Prostate gland (tissue), 2 donors: Measurements from ENCODE around the gene PKHD1. TPM values are rescaled to one million over a fixed set of nuclear protein-coding genes. Genes with fewer than 3 reads are reported as not detected.

Source experiments
- DNase-seq: peaks from one replicate; pipeline ENCODE4 v3.0.0-alpha.2; 2019; ENCODE audit warnings: low spot score
- H3K27ac ChIP-seq, 2 donors: fragments of 200-600 bp; sonication (generic); 2 replicates each; pipeline ENCODE4 v1.5.1; 2017 to 2019
- H3K27me3 ChIP-seq: fragments of 200-600 bp; sonication (generic); replicated peaks from 2 replicates; pipeline ENCODE4 v1.5.1; 2019; ENCODE audit not compliant: insufficient read depth
- H3K36me3 ChIP-seq, 2 donors: fragments of 200-600 bp; sonication (generic); 1 replicate in 1 of 2; 2 replicates in 1 of 2; pipeline versions ENCODE4 v1.5.1 to v1.8.1; 2017 to 2019
- H3K4me1 ChIP-seq: fragments of 200-600 bp; sonication (generic); replicated peaks from 2 replicates; pipeline ENCODE4 v1.5.1; 2019
- H3K4me3 ChIP-seq, 2 donors: fragments of 200-600 bp; sonication (generic); 2 replicates each; pipeline ENCODE4 v1.5.1; 2017 to 2019
- H3K9me3 ChIP-seq: fragments of 200-600 bp; sonication (generic); 2 replicates; pipeline ENCODE4 v1.5.1; 2017
- POLR2A ChIP-seq: fragments of 450-650 bp; IDR thresholded peaks from one replicate; pipeline ENCODE4 v1.6.1; 2016; ENCODE audit warnings: antibody characterized with exemption, mild to moderate bottlenecking
- POLR2AphosphoS5 ChIP-seq: sonication (generic); formaldehyde crosslinking; IDR thresholded peaks from one replicate; pipeline ENCODE4 v1.6.1; 2017; ENCODE audit warnings: antibody characterized with exemption
- WGBS: methylation state at CpG from one replicate; pipeline ENCODE4 v1.1.5; 2018; 5-methylcytosine and 5-hydroxymethylcytosine counted together
- intact Hi-C: fragments of 100-400 bp; cut with DNase I; formaldehyde crosslinking; loops from one replicate; pipeline ENCODE4 v1.14.2; 2022
- total RNA-seq, 2 donors: library from RNA; depleted of rRNA; stranded (reverse); fragments of >200 nt; gene quantifications; one replicate each; pipeline ENCODE4 v1.1.0, GENCODE V29; 2016
- TF ChIP-seq, protein P1 (sequence below), 4 experiments: fragments of 200-600 bp in 2 of 4; fragments of 450-650 bp in 2 of 4; sonication (generic) in 2 of 4; IDR thresholded peaks; 1 replicate in 3 of 4; 2 replicates in 1 of 4; pipeline ENCODE4 v1.5.1; 2016 to 2019; ENCODE audit warnings: antibody characterized with exemption in 4 of 4, mild to moderate bottlenecking in 2 of 4, moderate library complexity in 2 of 4

PKHD1 gene
- total RNA-seq, 2 donors from 2014 or later: 0.46 to 1.1 TPM

DNA sequence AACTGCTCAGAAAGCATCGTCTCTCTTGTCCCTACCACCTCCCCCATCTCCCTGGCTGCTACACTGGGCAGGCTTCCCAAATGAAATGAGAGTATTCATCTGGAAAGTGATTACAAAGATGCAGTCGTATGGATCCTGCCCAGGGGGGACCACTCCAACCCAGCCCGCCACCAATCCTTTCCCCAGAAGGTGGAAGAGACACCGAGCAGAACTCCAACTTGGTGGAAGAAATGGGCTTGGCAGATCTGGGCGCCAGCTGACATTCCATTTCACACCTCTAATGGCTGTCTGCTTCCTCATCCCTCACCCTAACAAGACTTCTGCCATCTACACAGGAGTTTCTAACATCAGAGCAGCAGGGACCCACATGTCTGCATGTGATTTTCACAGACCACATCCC is 12.7 kb downstream of the PKHD1 start:
- H3K27me3 ChIP-seq: no peaks in the 10 kb centered on the region
- no peak for TF ChIP-seq POLR2AphosphoS5
- TF ChIP-seq POLR2A: no peak
- TF ChIP-seq, protein P1, sequence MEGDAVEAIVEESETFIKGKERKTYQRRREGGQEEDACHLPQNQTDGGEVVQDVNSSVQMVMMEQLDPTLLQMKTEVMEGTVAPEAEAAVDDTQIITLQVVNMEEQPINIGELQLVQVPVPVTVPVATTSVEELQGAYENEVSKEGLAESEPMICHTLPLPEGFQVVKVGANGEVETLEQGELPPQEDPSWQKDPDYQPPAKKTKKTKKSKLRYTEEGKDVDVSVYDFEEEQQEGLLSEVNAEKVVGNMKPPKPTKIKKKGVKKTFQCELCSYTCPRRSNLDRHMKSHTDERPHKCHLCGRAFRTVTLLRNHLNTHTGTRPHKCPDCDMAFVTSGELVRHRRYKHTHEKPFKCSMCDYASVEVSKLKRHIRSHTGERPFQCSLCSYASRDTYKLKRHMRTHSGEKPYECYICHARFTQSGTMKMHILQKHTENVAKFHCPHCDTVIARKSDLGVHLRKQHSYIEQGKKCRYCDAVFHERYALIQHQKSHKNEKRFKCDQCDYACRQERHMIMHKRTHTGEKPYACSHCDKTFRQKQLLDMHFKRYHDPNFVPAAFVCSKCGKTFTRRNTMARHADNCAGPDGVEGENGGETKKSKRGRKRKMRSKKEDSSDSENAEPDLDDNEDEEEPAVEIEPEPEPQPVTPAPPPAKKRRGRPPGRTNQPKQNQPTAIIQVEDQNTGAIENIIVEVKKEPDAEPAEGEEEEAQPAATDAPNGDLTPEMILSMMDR (IDR thresholded peaks at IDR 0.05): no peak
- H3K36me3 ChIP-seq: no peaks in the 10 kb centered on the region
- no peaks in the 10 kb centered on the region for H3K4me1 ChIP-seq
- 72% methylated on average over 5 of the region's 5 CpGs for WGBS
- no peak for DNase-seq
- intact Hi-C loops: no loop called here
- H3K27ac ChIP-seq: no peak overlapping the region
- no peaks in the 10 kb centered on the region for H3K9me3 ChIP-seq
- H3K4me3 ChIP-seq: no peak overlapping the region

DNA sequence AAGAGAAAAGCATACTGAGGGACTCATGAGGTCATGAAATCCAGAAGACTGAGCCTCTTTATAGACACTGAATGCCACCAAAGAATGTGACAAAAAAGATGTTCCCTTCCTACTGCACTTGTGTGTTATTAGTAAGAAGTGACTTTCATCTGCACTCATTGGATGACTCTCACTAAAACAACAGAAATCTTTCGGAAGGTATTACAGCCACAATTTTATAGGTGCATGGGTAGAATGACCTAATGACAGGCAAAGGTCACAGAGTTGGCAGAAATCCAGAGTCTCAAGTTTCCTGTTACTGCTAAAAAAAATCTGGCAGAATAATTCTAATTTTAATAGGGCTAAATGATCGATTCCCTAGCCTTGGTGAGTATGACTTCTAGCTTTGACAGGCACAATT is 13.3 kb downstream of the PKHD1 start:
- no peaks in the 10 kb centered on the region for H3K27me3 ChIP-seq
- WGBS: 44% methylated on average over 2 of the region's 2 CpGs
- intact Hi-C loops: no loop called here
- no peaks in the 10 kb centered on the region for H3K4me1 ChIP-seq
- no peaks in the 10 kb centered on the region for H3K36me3 ChIP-seq
- H3K4me3 ChIP-seq: no peak overlapping the region
- no peak for DNase-seq
- H3K9me3 ChIP-seq: no peaks in the 10 kb centered on the region
- no peak overlapping the region for H3K27ac ChIP-seq
- TF ChIP-seq POLR2A (no peak), POLR2AphosphoS5 (no peak)
- TF ChIP-seq, protein P1 (IDR thresholded peaks at IDR 0.05): no peak

DNA sequence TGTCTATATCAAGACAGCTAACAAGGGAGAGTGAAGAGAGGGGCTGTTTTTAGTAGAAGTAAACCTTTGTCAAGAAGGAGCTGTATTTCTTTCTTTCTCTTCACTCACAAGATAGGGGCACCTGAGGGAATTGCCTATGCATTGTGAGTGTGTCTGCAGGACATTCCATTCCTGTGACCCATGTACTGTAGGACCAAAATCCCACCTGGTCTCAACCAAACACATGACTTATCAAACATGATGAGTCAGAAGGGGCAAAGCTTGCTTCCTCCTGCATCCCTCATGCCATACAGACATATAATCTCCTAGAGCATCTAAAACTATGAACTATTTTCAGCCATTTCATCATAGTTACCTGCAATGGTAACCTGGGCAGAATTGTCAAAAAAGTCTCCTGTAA is 21.8 kb downstream of the PKHD1 start:
- Histone ChIP-seq H3K9me3 (no peaks in the 10 kb centered on the region), H3K36me3 (no peaks in the 10 kb centered on the region), H3K4me3 (no peak overlapping the region), H3K4me1 (no peaks in the 10 kb centered on the region), H3K27ac (no peak overlapping the region), H3K27me3 (no peaks in the 10 kb centered on the region)
- TF ChIP-seq POLR2AphosphoS5: no peak
- no peak for DNase-seq
- intact Hi-C loops: no loop called here

DNA sequence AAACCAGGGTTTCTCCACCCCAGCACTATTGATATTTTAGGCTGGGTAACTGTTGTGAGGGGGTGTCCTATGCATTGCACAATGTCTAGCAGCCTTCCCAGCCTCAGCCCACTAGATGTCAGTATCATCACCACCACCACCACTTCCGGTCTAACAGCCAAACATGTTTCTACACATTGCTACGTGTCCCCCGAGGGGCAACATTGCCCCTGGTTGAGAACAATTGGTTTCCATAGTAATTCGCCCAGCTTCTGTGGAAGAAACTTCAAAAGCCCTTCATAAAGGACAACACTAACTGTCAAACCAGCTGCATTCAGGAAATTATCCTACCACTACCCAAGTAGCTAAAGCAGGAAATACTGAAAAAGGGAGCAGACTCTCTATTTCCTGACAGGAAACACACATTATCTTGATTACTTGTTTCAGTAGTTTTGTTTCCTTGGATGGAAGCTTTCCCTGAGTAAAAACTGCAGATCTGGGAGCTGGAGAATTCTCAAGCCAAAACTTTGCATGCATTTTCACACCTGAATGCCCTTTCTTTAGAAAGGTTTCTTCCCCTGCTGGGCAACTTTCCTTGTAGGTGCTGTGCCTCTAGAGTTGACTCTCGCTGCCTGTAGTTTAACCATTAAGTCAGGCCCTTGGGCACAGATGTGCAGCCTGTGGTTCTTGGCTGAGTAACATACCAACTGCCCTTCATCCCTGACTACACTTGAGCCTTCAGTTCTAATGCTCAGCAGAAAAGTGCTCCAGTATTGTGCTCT is 23.6 kb downstream of the PKHD1 start:
- DNase-seq: no peak
- TF ChIP-seq POLR2AphosphoS5: no peak
- TF ChIP-seq, protein P1 (IDR thresholded peaks at IDR 0.05): peak in 2 of 4 experiments; percentile 22 to 45
- no peak overlapping the region for H3K27ac ChIP-seq
- no peaks in the 10 kb centered on the region for H3K36me3 ChIP-seq
- no peaks in the 10 kb centered on the region for H3K27me3 ChIP-seq
- no peaks in the 10 kb centered on the region for H3K9me3 ChIP-seq
- no peak overlapping the region for H3K4me3 ChIP-seq
- no peaks in the 10 kb centered on the region for H3K4me1 ChIP-seq
- intact Hi-C loops: no loop called here
- WGBS: 34% methylated on average over 5 of the region's 5 CpGs

DNA sequence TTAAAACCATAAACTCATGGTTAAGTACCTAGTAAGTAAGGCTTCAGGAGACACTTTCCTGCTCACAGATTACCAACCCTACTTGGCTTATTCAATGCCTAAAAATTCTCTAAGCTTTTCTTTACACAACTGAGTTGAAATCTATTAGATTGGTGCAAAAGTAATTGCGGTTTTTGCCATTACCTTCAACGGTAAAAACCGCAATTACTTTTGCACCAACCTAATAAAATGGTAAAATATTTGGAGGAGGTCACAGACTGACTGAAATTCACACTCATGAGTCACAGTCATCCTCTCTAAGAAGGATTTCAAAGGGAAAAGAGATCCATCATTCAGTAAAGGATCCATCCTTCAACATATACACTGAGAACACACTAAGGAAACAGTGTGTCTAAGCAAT is 25.9 kb downstream of the PKHD1 start:
- WGBS: 95% methylated on average over 3 of the region's 3 CpGs
- no peaks in the 10 kb centered on the region for H3K4me1 ChIP-seq
- no peak overlapping the region for H3K4me3 ChIP-seq
- no peak overlapping the region for H3K27ac ChIP-seq
- no peak for DNase-seq
- intact Hi-C loops: no loop called here
- TF ChIP-seq POLR2AphosphoS5: no peak
- TF ChIP-seq, protein P1 (IDR thresholded peaks at IDR 0.05): no peak
- no peak for TF ChIP-seq POLR2A
- no peaks in the 10 kb centered on the region for H3K36me3 ChIP-seq
- H3K27me3 ChIP-seq: no peaks in the 10 kb centered on the region
- no peaks in the 10 kb centered on the region for H3K9me3 ChIP-seq
